Astrocyte (in vitro differentiated cells and primary cell): ENCODE measurements around the gene DIAPH3.

Source experiments
- CTCF ChIP-seq: IDR thresholded peaks from 2 replicates; pipeline ENCODE4 v1.5.1; 2011; ENCODE audit warnings: low read depth, mild to moderate bottlenecking, inconsistent platforms, low read length, moderate library complexity; ENCODE audit not compliant: insufficient read depth
- EZH2 ChIP-seq: IDR thresholded peaks from 2 replicates; pipeline ENCODE4 v1.6.1; 2012; ENCODE audit warnings: mild to moderate bottlenecking, low read length, inconsistent platforms; ENCODE audit not compliant: insufficient read depth

GRCh38 chr13:59746291-59746962 lies 417.3 kb downstream of the DIAPH3 start:
- TF ChIP-seq EZH2, result no peak
- no peak for TF ChIP-seq CTCF
